ENCODE data around the gene TMEM108. TPM values are rescaled to one million over a fixed set of nuclear protein-coding genes. Genes with fewer than 3 reads are reported as not detected.

The TMEM108 gene
- polyA plus RNA-seq, 1 experiment = 0.63 TPM

DNA sequence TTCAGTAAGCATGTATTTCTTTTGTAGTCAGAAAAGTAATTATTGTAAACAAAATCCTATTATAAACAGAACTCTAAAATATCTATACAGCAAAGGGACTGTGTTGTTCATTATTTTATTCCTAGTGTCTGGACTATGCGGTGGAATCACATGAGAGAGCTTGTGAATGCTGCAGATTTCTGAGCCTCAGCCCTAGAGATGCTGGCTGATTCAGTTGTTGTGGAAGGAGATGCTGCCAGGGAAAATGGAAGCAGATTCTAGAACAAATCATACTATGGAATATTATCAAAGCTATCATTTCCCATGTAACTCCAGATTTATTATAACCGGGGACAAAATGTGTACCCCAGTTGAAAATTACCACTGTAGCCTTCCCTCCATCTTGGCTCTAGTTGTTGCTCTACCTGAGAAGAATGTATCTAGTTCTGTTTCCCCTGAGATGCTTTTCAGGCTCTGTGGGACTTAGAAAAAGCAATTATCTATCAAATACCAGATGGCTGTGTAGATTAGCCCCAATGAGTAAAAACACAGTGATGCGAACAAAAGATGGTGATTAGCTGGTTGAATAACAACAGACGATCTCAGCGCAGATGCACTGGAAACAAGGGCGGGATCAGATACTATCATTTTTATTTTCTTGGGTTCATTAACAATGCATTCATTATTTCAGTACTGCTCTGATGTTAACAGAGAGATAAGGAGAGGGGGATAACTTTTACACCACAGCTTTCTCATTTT is 131.3 kb downstream of the TMEM108 start:
- Histone ChIP-seq H3K27me3 (ENCODE audit: control insufficient read depth, insufficient read depth, low read length) (no peaks in the 10 kb centered on the region), H3K9me3 (ENCODE audit: control insufficient read depth, insufficient read depth, low read length) (peaks cover 8% of the 10 kb centered on the region), H3K4me3 (ENCODE audit: low read depth, low read length) (no peak overlapping the region), H3K27ac (ENCODE audit: low read depth, low read length) (no peak overlapping the region)
- TF ChIP-seq, protein P1, sequence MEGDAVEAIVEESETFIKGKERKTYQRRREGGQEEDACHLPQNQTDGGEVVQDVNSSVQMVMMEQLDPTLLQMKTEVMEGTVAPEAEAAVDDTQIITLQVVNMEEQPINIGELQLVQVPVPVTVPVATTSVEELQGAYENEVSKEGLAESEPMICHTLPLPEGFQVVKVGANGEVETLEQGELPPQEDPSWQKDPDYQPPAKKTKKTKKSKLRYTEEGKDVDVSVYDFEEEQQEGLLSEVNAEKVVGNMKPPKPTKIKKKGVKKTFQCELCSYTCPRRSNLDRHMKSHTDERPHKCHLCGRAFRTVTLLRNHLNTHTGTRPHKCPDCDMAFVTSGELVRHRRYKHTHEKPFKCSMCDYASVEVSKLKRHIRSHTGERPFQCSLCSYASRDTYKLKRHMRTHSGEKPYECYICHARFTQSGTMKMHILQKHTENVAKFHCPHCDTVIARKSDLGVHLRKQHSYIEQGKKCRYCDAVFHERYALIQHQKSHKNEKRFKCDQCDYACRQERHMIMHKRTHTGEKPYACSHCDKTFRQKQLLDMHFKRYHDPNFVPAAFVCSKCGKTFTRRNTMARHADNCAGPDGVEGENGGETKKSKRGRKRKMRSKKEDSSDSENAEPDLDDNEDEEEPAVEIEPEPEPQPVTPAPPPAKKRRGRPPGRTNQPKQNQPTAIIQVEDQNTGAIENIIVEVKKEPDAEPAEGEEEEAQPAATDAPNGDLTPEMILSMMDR (IDR thresholded peaks at IDR 0.05; ENCODE audit: low read depth, low read length) = no peak
- POLR2A ChIA-PET = no interaction called here
- CTCF ChIA-PET = no interaction called here
- no peak for DNase-seq (ENCODE audit: low read depth, low spot score)

DNA sequence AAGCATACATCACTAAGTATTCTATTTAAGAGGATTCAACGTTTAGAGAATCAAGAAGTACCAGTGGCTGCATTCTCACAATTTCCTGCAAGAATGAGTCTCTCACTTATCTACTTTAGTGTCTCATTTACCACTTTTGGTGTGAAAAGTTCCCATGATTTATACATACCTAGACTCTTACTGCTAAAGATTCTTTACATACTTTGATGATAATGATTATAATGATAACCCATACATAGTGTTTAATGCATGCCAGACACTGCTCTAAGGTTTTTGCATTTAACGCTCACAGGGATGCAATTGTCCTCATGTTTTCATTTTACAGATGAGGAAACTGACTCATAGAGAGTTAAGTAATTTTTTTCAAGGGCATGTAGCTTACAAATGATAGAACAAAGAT is 133.6 kb downstream of the TMEM108 start:
- no peak overlapping the region for H3K27ac ChIP-seq (ENCODE audit: low read depth, low read length)
- no peak overlapping the region for H3K4me3 ChIP-seq (ENCODE audit: low read depth, low read length)
- no peak for DNase-seq (ENCODE audit: low read depth, low spot score)
- no peaks in the 10 kb centered on the region for H3K27me3 ChIP-seq (ENCODE audit: control insufficient read depth, insufficient read depth, low read length)
- TF ChIP-seq, protein P1 (IDR thresholded peaks at IDR 0.05; ENCODE audit: low read depth, low read length) = no peak
- ChIA-PET CTCF (no interaction called here), POLR2A (no interaction called here)
- peaks cover 8% of the 10 kb centered on the region for H3K9me3 ChIP-seq (ENCODE audit: control insufficient read depth, insufficient read depth, low read length)

DNA sequence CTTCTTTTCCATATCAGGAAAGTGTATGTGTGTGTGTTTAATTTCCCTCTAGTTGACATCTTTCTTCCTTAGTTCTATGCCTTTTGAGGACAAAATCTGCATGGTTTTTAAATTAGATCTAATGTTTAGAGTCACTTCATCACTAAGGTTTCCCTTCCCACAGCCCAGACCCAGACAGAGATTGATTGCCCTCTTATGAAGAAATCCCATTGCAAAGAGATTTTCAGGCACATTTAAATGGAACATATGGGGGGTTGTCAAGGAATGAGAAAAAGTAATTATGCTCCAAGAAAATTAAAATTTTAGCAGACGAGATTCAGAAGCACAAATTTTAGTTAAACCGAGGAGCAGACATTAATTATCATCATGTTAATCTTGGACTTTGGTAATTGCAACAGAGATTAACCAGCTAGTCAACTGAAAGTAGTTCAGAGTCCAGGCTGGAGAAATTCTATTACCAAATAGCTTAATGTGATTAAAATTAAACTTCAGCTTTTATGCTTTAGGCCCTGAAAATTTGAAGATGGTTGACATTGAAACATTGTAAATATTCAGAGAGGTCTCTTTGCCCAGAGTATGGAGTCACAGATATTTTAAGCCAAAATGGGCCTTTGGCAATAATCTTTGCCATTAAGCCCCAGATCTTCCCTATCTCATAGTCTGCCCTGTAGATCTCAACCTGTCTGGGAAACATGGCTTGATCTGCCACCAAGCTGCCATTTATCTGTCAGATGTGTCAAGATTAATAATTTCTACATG is 143.4 kb downstream of the TMEM108 start:
- POLR2A ChIA-PET = no interaction called here
- Histone ChIP-seq H3K4me3 (ENCODE audit: low read depth, low read length) (no peak overlapping the region), H3K27ac (ENCODE audit: low read depth, low read length) (no peak overlapping the region), H3K27me3 (ENCODE audit: control insufficient read depth, insufficient read depth, low read length) (peaks cover 4% of the 10 kb centered on the region), H3K9me3 (ENCODE audit: control insufficient read depth, insufficient read depth, low read length) (no peaks in the 10 kb centered on the region)
- CTCF ChIA-PET = no interaction called here
- TF ChIP-seq, protein P1 (IDR thresholded peaks at IDR 0.05; ENCODE audit: low read depth, low read length) = no peak
- DNase-seq (ENCODE audit: low read depth, low spot score) = no peak

DNA sequence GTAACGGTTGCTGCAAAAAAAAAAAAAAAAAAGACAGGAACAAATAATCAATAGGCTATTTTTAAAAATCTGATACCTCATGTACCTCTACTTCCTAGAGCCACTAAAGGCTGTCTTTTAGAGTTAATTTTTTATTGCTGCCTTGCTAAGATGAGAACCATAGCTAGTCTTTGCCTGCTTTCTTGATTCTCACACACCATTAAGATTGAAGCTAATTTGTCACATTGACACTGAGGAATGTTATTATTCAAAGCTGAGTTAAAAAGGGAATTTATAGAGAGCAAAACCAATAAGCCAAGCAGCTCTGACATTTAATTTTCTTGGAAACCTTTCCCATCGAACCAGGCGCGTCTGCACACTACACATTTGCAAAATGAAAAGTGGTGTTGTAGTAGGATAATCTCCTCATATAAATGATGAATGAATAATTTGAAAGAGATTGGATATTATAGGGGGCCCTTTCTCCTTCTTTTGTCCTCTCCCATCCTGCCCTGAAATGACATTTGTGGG is 149.7 kb downstream of the TMEM108 start:
- H3K4me3 ChIP-seq (ENCODE audit: low read depth, low read length) = no peak overlapping the region
- H3K27ac ChIP-seq (ENCODE audit: low read depth, low read length) = no peak overlapping the region
- no peak for DNase-seq (ENCODE audit: low read depth, low spot score)
- ChIA-PET POLR2A (no interaction called here), CTCF (no interaction called here)
- peaks cover 2% of the 10 kb centered on the region for H3K27me3 ChIP-seq (ENCODE audit: control insufficient read depth, insufficient read depth, low read length)
- TF ChIP-seq, protein P1 (IDR thresholded peaks at IDR 0.05; ENCODE audit: low read depth, low read length) = no peak
- no peaks in the 10 kb centered on the region for H3K9me3 ChIP-seq (ENCODE audit: control insufficient read depth, insufficient read depth, low read length)

DNA sequence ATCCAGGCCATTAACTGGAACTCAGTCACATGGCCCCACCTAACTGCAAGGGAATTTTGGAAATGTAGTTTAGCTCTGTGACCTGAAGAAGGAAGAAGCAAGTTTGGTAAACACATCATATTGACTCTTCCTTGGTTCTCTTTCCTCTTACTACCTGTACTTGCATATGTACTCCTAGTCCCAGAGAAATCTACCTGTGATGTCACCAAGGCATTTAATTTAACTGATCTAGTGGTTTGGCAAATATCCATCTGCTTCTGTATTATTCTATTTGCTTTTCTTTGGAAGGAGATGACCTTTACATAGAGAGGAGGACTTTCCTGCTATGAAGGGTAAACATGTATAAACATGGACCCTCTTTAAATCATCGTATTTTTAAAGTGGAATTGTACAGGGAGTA is 150.8 kb downstream of the TMEM108 start:
- H3K9me3 ChIP-seq (ENCODE audit: control insufficient read depth, insufficient read depth, low read length) = no peaks in the 10 kb centered on the region
- H3K4me3 ChIP-seq (ENCODE audit: low read depth, low read length) = no peak overlapping the region
- H3K27me3 ChIP-seq (ENCODE audit: control insufficient read depth, insufficient read depth, low read length) = no peaks in the 10 kb centered on the region
- TF ChIP-seq, protein P1 (IDR thresholded peaks at IDR 0.05; ENCODE audit: low read depth, low read length) = no peak
- ChIA-PET CTCF (no interaction called here), POLR2A (no interaction called here)
- no peak overlapping the region for H3K27ac ChIP-seq (ENCODE audit: low read depth, low read length)
- no peak for DNase-seq (ENCODE audit: low read depth, low spot score)
